ENCODE results near the gene SPTBN1. TPM values are rescaled to one million over a fixed set of nuclear protein-coding genes. Genes with fewer than 3 reads are reported as not detected.

The SPTBN1 gene
- total RNA-seq, 1 donor from 2014 or later = 83.2 TPM

GRCh38 chr2:54461261-54461660 is 5.1 kb downstream of the SPTBN1 start:
- H3K4me3 Mint-ChIP-seq = no peak overlapping the region

GRCh38 chr2:54464341-54464740 is 8.2 kb downstream of the SPTBN1 start:
- ChIA-PET POLR2A (no interaction called here), CTCF (no interaction called here)
- no peak overlapping the region for H3K27ac Mint-ChIP-seq
- DNase-seq (no peak), ATAC-seq (ENCODE audit: low read depth) (no peak)
- H3K27me3 Mint-ChIP-seq = peaks cover 34% of the 10 kb centered on the region
- intact Hi-C loops (cut with micrococcal nuclease) = no loop called here
- no peaks in the 10 kb centered on the region for H3K9me3 Mint-ChIP-seq
- H3K36me3 Mint-ChIP-seq (ENCODE audit: low read depth) = no peaks in the 10 kb centered on the region
- H3K4me3 Mint-ChIP-seq = no peak overlapping the region
- no peak for TF ChIP-seq CTCF (IDR thresholded peaks at IDR 0.05)
- H3K4me1 Mint-ChIP-seq = peaks cover 9% of the 10 kb centered on the region

More at GRCh38 chr2:54461261-54461660, 5.1 kb downstream of the SPTBN1 start:
- Mint-ChIP-seq H3K27ac (no peak overlapping the region), H3K4me1 (peaks cover 8% of the 10 kb centered on the region), H3K27me3 (peaks cover 44% of the 10 kb centered on the region), H3K36me3 (ENCODE audit: low read depth) (no peaks in the 10 kb centered on the region), H3K9me3 (no peaks in the 10 kb centered on the region)
- intact Hi-C loops (cut with micrococcal nuclease) = no loop called here
- TF ChIP-seq CTCF (IDR thresholded peaks at IDR 0.05) = no peak
- ATAC-seq (ENCODE audit: low read depth) (no peak), DNase-seq (no peak)
- ChIA-PET CTCF (no interaction called here), POLR2A (no interaction called here)

GRCh38 chr2:54465143-54465542 is 9.0 kb downstream of the SPTBN1 start:
- intact Hi-C loops (cut with micrococcal nuclease) = no loop called here
- CTCF ChIA-PET = no interaction called here

GRCh38 chr2:54466870-54467269 is 10.7 kb downstream of the SPTBN1 start:
- no peaks in the 10 kb centered on the region for H3K36me3 Mint-ChIP-seq (ENCODE audit: low read depth)
- ChIA-PET POLR2A (no interaction called here), CTCF (no interaction called here)
- H3K9me3 Mint-ChIP-seq = no peaks in the 10 kb centered on the region
- peaks cover 20% of the 10 kb centered on the region for H3K4me1 Mint-ChIP-seq
- peaks cover 18% of the 10 kb centered on the region for H3K27me3 Mint-ChIP-seq
- no peak overlapping the region for H3K4me3 Mint-ChIP-seq
- DNase-seq = no peak
- no peak for ATAC-seq (ENCODE audit: low read depth)
- no peak overlapping the region for H3K27ac Mint-ChIP-seq
- TF ChIP-seq CTCF (IDR thresholded peaks at IDR 0.05) = no peak
- intact Hi-C loops (cut with micrococcal nuclease) = no loop called here

More at GRCh38 chr2:54465143-54465542, 9.0 kb downstream of the SPTBN1 start:
- no peak overlapping the region for H3K27ac Mint-ChIP-seq
- peaks cover 29% of the 10 kb centered on the region for H3K27me3 Mint-ChIP-seq
- POLR2A ChIA-PET = no interaction called here
- H3K4me3 Mint-ChIP-seq = no peak overlapping the region
- no peak for DNase-seq
- H3K9me3 Mint-ChIP-seq = no peaks in the 10 kb centered on the region
- peaks cover 9% of the 10 kb centered on the region for H3K4me1 Mint-ChIP-seq
- no peaks in the 10 kb centered on the region for H3K36me3 Mint-ChIP-seq (ENCODE audit: low read depth)
- no peak for TF ChIP-seq CTCF (IDR thresholded peaks at IDR 0.05)
- ATAC-seq (ENCODE audit: low read depth) = no peak

- peaks cover 12% of the 10 kb centered on the region for H3K27me3 Mint-ChIP-seq
- no peak for DNase-seq
- intact Hi-C loops (cut with micrococcal nuclease) = no loop called here
- no peaks in the 10 kb centered on the region for H3K9me3 Mint-ChIP-seq
- no peak overlapping the region for H3K4me3 Mint-ChIP-seq
- ChIA-PET CTCF (no interaction called here), POLR2A (no interaction called here)
- no peak for ATAC-seq (ENCODE audit: low read depth)
- H3K36me3 Mint-ChIP-seq (ENCODE audit: low read depth) = no peaks in the 10 kb centered on the region
- no peak for TF ChIP-seq CTCF (IDR thresholded peaks at IDR 0.05)
- H3K27ac Mint-ChIP-seq = no peak overlapping the region
- peaks cover 20% of the 10 kb centered on the region for H3K4me1 Mint-ChIP-seq
Measured at GRCh38 chr2:54468673-54469072, 12.5 kb downstream of the SPTBN1 start.
